K562 (cell line): ENCODE results near the gene PELI1. TPM values are rescaled to one million over a fixed set of nuclear protein-coding genes. Genes with fewer than 3 reads are reported as not detected.
A peak's percentile ranks its signal among the peaks of the same experiment; 100 is the strongest.

Experiments used
- ARID1B ChIP-seq: fragments of 450-650 bp; IDR thresholded peaks from 2 replicates; pipeline ENCODE4 v1.6.1; 2016; ENCODE audit warnings: antibody characterized with exemption, mild to moderate bottlenecking, inconsistent platforms
- ASH1L ChIP-seq: fragments of 450-650 bp; IDR thresholded peaks from 2 replicates; pipeline ENCODE4 v1.6.1; 2018; ENCODE audit warnings: borderline replicate concordance, mild to moderate bottlenecking, low read depth; ENCODE audit not compliant: partially characterized antibody
- DPF2 ChIP-seq: fragments of 450-650 bp; IDR thresholded peaks from 2 replicates; pipeline ENCODE4 v1.6.1; 2016
- GTF2F1 ChIP-seq: IDR thresholded peaks from 2 replicates; pipeline ENCODE4 v1.6.1; 2011; ENCODE audit warnings: low read depth, low read length, improper control_type of control experiment
- ILK ChIP-seq: fragments of 450-650 bp; IDR thresholded peaks from 2 replicates; pipeline ENCODE4 v1.6.1; 2016; ENCODE audit warnings: missing genetic modification characterization, low read depth, mild to moderate bottlenecking, missing compliant biosample characterization, moderate library complexity, borderline replicate concordance
- KLF1 ChIP-seq: fragments of 450-650 bp; IDR thresholded peaks from 2 replicates; pipeline ENCODE4 v1.6.1; 2016; ENCODE audit warnings: missing genetic modification characterization, missing compliant biosample characterization
- MAFK ChIP-seq: IDR thresholded peaks from 2 replicates; pipeline ENCODE4 v1.6.1; 2011; ENCODE audit warnings: low read length, improper control_type of control experiment
- POLR2G ChIP-seq: fragments of 200-400 bp; formaldehyde crosslinking; IDR thresholded peaks from 2 replicates; pipeline ENCODE4 v1.6.1; 2017; ENCODE audit warnings: low read depth, mild to moderate bottlenecking, antibody characterized with exemption, low read length, moderate library complexity
- XRCC4 ChIP-seq: IDR thresholded peaks from one replicate; pipeline ENCODE4 v1.6.1; 2011; ENCODE audit not compliant: insufficient read depth, insufficient read length; ENCODE audit errors: extremely low read depth
- ZZZ3 ChIP-seq: fragments of 450-650 bp; IDR thresholded peaks from 2 replicates; pipeline ENCODE4 v1.6.1; 2016; ENCODE audit warnings: antibody characterized with exemption, mild to moderate bottlenecking, moderate library complexity
- polyA plus RNA-seq, 8 experiments: library from polyadenylated mRNA; depleted of rRNA in 4 of 8; stranded (reverse) in 5 of 8; unstranded in 3 of 8; fragments of >200 nt; fragmentation: Nextera tagmentation in 2 of 8; fragmentation: Illumina TruSeq in 1 of 8; extraction: Ambion mirVana in 2 of 8; extraction: Trizol in 1 of 8; gene quantifications; 2 replicates each; pipeline versions ENCODE4 v1.2.1 to v1.2.3, GENCODE V29; 2011 to 2014; ENCODE audit warnings: inconsistent platforms in 1 of 8, missing spikeins in 1 of 8
- total RNA-seq, 7 experiments: library from RNA; depleted of rRNA in 6 of 7; stranded (reverse); fragments of >200 nt in 6 of 7; fragmentation: Illumina TruSeq in 2 of 7; extraction: Trizol in 2 of 7; gene quantifications; 2 replicates each; pipeline versions ENCODE4 v1.2.1 to v1.2.3, GENCODE V29; 2011 to 2021; ENCODE audit warnings: low replicate concordance in 1 of 7
- TF ChIP-seq, protein P1 (sequence below): fragments of 450-650 bp; formaldehyde crosslinking; IDR thresholded peaks from 2 replicates; pipeline ENCODE4 v1.4.0; 2020; ENCODE audit warnings: mild to moderate bottlenecking, moderate library complexity
- TF ChIP-seq, protein P2 (sequence below): fragments of 450-650 bp; IDR thresholded peaks from 2 replicates; pipeline ENCODE4 v1.6.1; 2018; ENCODE audit not compliant: partially characterized antibody
- TF ChIP-seq, protein P3 (sequence below), 2 experiments: fragments of 450-650 bp; formaldehyde crosslinking in 1 of 2; IDR thresholded peaks; 2 replicates each; pipeline versions ENCODE4 v1.4.0 to v1.6.1; 2014 to 2020; ENCODE audit warnings: mild to moderate bottlenecking in 2 of 2, borderline replicate concordance in 1 of 2, low read depth in 1 of 2
- TF ChIP-seq, protein P4 (sequence below): sonication (generic); formaldehyde crosslinking; IDR thresholded peaks from 2 replicates; pipeline ENCODE4 v1.8.1; 2023; ENCODE audit warnings: mild to moderate bottlenecking, missing genetic modification reagents

The PELI1 gene
- total and polyA plus RNA-seq, 9 of the 15 experiments (the other 6 are each of a cell fraction or from before 2014, with no cell fraction given), result 3.3 to 19.2 (median 12.5) TPM

DNA sequence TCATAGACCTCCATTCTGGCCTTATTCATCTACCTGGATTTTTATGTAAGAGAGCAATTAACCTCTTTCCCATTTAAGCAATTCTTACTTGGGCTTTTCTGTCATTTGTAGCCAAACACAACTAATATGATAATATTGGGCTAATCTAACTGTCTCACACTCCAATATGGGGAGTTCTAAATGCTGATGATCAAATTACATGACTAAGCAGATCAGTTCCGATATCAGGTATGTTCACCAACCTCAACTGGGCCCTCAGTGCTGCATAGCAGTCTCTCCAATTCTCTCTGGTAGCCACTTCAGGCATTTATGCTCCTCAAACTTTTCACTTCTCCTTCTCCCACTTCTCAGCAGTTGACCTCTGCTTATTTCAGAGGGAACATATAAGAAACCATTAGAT lies 64.0 kb downstream of the PELI1 start (continued):
- TF ChIP-seq MAFK (peak; percentile 19; the same call in 1 of the 2 replicates), DPF2 (no peak; the same call in 1 of the 2 replicates), ARID1B (peak; percentile 6; the same call in 1 of the 2 replicates), ASH1L (no peak), ILK (tag) (no peak), ZZZ3 (no peak), KLF1 (no peak), GTF2F1 (no peak), POLR2G (no peak), XRCC4 (no peak)
- TF ChIP-seq, protein P1, sequence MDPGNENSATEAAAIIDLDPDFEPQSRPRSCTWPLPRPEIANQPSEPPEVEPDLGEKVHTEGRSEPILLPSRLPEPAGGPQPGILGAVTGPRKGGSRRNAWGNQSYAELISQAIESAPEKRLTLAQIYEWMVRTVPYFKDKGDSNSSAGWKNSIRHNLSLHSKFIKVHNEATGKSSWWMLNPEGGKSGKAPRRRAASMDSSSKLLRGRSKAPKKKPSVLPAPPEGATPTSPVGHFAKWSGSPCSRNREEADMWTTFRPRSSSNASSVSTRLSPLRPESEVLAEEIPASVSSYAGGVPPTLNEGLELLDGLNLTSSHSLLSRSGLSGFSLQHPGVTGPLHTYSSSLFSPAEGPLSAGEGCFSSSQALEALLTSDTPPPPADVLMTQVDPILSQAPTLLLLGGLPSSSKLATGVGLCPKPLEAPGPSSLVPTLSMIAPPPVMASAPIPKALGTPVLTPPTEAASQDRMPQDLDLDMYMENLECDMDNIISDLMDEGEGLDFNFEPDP (CRISPR knock-in tag), result no peak
- TF ChIP-seq, protein P2, sequence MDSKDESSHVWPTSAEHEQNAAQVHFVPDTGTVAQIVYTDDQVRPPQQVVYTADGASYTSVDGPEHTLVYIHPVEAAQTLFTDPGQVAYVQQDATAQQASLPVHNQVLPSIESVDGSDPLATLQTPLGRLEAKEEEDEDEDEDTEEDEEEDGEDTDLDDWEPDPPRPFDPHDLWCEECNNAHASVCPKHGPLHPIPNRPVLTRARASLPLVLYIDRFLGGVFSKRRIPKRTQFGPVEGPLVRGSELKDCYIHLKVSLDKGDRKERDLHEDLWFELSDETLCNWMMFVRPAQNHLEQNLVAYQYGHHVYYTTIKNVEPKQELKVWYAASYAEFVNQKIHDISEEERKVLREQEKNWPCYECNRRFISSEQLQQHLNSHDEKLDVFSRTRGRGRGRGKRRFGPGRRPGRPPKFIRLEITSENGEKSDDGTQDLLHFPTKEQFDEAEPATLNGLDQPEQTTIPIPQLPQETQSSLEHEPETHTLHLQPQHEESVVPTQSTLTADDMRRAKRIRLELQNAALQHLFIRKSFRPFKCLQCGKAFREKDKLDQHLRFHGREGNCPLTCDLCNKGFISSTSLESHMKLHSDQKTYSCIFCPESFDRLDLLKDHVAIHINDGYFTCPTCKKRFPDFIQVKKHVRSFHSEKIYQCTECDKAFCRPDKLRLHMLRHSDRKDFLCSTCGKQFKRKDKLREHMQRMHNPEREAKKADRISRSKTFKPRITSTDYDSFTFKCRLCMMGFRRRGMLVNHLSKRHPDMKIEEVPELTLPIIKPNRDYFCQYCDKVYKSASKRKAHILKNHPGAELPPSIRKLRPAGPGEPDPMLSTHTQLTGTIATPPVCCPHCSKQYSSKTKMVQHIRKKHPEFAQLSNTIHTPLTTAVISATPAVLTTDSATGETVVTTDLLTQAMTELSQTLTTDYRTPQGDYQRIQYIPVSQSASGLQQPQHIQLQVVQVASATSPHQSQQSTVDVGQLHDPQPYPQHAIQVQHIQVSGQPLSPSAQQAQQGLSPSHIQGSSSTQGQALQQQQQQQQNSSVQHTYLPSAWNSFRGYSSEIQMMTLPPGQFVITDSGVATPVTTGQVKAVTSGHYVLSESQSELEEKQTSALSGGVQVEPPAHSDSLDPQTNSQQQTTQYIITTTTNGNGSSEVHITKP, result peak; percentile 22
- TF ChIP-seq, protein P3, sequence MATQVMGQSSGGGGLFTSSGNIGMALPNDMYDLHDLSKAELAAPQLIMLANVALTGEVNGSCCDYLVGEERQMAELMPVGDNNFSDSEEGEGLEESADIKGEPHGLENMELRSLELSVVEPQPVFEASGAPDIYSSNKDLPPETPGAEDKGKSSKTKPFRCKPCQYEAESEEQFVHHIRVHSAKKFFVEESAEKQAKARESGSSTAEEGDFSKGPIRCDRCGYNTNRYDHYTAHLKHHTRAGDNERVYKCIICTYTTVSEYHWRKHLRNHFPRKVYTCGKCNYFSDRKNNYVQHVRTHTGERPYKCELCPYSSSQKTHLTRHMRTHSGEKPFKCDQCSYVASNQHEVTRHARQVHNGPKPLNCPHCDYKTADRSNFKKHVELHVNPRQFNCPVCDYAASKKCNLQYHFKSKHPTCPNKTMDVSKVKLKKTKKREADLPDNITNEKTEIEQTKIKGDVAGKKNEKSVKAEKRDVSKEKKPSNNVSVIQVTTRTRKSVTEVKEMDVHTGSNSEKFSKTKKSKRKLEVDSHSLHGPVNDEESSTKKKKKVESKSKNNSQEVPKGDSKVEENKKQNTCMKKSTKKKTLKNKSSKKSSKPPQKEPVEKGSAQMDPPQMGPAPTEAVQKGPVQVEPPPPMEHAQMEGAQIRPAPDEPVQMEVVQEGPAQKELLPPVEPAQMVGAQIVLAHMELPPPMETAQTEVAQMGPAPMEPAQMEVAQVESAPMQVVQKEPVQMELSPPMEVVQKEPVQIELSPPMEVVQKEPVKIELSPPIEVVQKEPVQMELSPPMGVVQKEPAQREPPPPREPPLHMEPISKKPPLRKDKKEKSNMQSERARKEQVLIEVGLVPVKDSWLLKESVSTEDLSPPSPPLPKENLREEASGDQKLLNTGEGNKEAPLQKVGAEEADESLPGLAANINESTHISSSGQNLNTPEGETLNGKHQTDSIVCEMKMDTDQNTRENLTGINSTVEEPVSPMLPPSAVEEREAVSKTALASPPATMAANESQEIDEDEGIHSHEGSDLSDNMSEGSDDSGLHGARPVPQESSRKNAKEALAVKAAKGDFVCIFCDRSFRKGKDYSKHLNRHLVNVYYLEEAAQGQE (IDR thresholded peaks at IDR 0.05; ENCODE audit: borderline replicate concordance), result no peak
- TF ChIP-seq, protein P3 (CRISPR knock-in tag; IDR thresholded peaks at IDR 0.05; ENCODE audit: low read depth), result no peak
- TF ChIP-seq, protein P4, sequence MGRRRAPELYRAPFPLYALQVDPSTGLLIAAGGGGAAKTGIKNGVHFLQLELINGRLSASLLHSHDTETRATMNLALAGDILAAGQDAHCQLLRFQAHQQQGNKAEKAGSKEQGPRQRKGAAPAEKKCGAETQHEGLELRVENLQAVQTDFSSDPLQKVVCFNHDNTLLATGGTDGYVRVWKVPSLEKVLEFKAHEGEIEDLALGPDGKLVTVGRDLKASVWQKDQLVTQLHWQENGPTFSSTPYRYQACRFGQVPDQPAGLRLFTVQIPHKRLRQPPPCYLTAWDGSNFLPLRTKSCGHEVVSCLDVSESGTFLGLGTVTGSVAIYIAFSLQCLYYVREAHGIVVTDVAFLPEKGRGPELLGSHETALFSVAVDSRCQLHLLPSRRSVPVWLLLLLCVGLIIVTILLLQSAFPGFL (CRISPR knock-in tag), result no peak
